Activated T-cell treated with anti-CD3 and anti-CD28 coated beads, Interleukin-2, amount 50 U/mL, for 48 hours (primary cell): ENCODE measurements around the gene NFYC.
A peak's percentile ranks its signal among the peaks of the same experiment; 100 is the strongest.

Experiments
- DNase-seq, 2 experiments: peaks; one replicate each; pipeline ENCODE4 v3.0.0-alpha.2; 2020

NFYC gene

GRCh38 chr1:40740039-40740996 lies 48.8 kb downstream of the NFYC start:
- DNase-seq, result no peak

GRCh38 chr1:40740997-40741736 lies 49.7 kb downstream of the NFYC start:
- DNase-seq, result no peak

GRCh38 chr1:40742363-40743061 lies 51.0 kb downstream of the NFYC start:
- peak in 1 of 2 experiments; percentile 30 for DNase-seq

GRCh38 chr1:40743452-40743851 lies 51.9 kb downstream of the NFYC start:
- DNase-seq, result no peak

- DNase-seq, result no peak
These were observed 52.4 kb downstream of the NFYC start for GRCh38 chr1:40743860-40744259.

GRCh38 chr1:40745176-40745575 lies 53.7 kb downstream of the NFYC start:
- DNase-seq, result no peak

GRCh38 chr1:40746344-40747090 lies 55.0 kb downstream of the NFYC start:
- no peak for DNase-seq

GRCh38 chr1:40748841-40749718 lies 57.6 kb downstream of the NFYC start:
- DNase-seq, result no peak

- no peak for DNase-seq
These were observed 58.3 kb downstream of the NFYC start for GRCh38 chr1:40749817-40750216.

- DNase-seq, result no peak
These were observed 59.0 kb downstream of the NFYC start for GRCh38 chr1:40750451-40750908.

- no peak for DNase-seq
These were observed 60.3 kb downstream of the NFYC start for GRCh38 chr1:40751802-40752201.

GRCh38 chr1:40753142-40753882 lies 61.8 kb downstream of the NFYC start:
- DNase-seq, result no peak

GRCh38 chr1:40754201-40754600 lies 62.7 kb downstream of the NFYC start:
- DNase-seq, result no peak

GRCh38 chr1:40755067-40755466 lies 63.6 kb downstream of the NFYC start:
- DNase-seq, result no peak

- no peak for DNase-seq
These were observed 65.0 kb downstream of the NFYC start for GRCh38 chr1:40756523-40756922.

GRCh38 chr1:40757084-40757483 lies 65.6 kb downstream of the NFYC start:
- no peak for DNase-seq

GRCh38 chr1:40758004-40758403 lies 66.5 kb downstream of the NFYC start:
- no peak for DNase-seq

GRCh38 chr1:40758578-40759343 lies 67.3 kb downstream of the NFYC start:
- DNase-seq, result no peak

- no peak for DNase-seq
These were observed 69.5 kb downstream of the NFYC start for GRCh38 chr1:40760984-40761383.
